NCI-H2081 treated with DMSO at 0.1 percent for 48 hours (cell line): Measurements from ENCODE around the gene FAM118A.
"Not testable (repeated sequence)": the region's sequence is repeated elsewhere in the genome, so short reads cannot be mapped to it uniquely, and the experiment has no call there.

Source experiments
- DNase-seq: peaks from one replicate; lab custom pipeline; 2025; lab: John Stamatoyannopoulos, UW

Gene FAM118A

GRCh38 chr22:45310331-45310976 lies 720 bp downstream of the FAM118A start:
- DNase-seq: no peak

DNA sequence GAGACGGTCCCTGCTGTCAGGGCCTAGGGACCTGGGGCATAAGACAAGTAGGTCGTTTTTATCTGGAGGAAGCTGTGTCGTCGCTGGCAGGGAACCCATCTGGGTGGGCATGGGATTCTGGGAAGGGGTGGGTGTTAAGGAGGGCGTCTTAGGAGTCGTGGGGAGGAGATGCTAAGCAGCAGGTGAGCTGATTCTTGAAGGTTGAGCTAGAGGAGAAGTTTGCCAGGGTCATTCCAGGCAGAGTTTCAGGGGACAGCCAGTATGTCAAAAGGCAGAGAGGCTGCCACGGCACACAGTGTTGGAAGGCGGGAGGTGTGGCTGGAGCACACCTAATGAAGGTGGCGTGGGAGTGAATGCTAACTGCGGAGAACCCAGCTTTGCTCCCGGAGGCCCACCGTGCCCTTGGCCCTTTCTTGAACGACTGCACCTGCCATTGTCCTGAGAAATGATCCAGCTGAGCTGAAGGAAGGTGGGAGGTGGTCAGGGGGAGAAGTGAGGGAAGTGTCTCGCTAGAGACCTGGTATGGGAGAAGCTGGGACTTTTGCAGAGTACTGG lies 1.3 kb downstream of the FAM118A start:
- no peak for DNase-seq

GRCh38 chr22:45312415-45312814 lies 2.7 kb downstream of the FAM118A start:
- DNase-seq: no peak

- DNase-seq: no peak
These were observed 3.1 kb downstream of the FAM118A start for GRCh38 chr22:45312856-45313255.

GRCh38 chr22:45314054-45314721 lies 4.5 kb downstream of the FAM118A start:
- no peak for DNase-seq

GRCh38 chr22:45314786-45315185 lies 5.1 kb downstream of the FAM118A start:
- DNase-seq: no peak

- DNase-seq: no peak
These were observed 7.2 kb downstream of the FAM118A start for GRCh38 chr22:45316796-45317526.

- no peak for DNase-seq
These were observed 7.9 kb downstream of the FAM118A start for GRCh38 chr22:45317551-45318167.

- no peak for DNase-seq
These were observed 8.4 kb downstream of the FAM118A start for GRCh38 chr22:45318168-45318557.

DNA sequence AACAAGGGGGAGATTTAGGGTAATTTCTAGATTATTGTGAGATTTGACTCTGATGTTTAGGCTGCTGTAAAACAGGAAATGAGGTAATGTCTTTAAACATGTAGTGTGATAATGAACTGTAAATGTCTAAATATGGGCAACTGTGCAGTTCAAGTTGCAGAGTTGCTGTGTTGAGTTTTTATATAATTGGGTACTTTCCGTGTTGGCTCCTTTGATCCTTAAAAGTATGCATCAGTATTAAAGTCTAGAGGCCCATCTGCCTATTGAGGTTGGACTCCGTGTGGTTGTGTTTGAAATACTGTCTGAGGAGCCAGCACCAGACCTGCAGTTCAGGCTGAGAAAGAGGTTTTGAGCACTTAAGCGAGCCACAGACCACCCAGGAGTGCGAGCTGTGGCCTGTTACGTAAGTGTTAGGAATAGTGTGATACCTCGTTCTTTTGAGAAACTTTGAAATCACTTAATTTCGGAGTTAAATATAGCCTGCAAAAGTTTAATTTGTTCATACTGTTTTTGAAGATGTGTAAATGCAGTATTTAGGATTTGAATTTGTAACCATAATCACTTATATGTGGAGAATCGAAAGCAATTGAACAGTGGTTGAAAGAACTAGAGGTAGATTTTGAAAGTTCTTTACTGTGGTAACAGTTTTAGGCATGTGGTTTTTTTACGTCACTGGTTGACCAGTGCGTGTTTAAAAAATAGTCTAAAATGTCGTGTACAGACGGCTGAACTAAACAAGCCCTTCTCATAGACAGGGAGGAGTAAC lies 9.0 kb downstream of the FAM118A start:
- DNase-seq: no peak

DNA sequence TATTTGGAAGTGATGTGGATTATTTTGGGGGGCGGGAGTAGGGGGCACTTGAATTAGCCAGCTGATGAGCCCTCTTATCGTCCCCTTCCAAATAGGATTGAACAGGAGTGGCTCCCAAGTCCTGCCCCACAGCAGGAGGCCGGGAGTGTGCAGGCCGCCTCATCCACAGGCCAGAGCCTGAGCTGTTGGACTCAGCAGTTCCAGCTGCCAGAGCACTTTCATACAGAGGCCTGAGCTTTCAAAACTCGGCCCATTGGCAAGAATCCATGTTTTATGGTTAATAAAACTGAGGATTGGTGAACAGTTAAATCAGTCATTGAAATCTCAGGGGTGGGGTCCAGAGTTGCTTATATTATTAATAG lies 9.6 kb downstream of the FAM118A start:
- DNase-seq: no peak

GRCh38 chr22:45320357-45320976 lies 10.7 kb downstream of the FAM118A start:
- no peak for DNase-seq

- no peak for DNase-seq
These were observed 12.1 kb downstream of the FAM118A start for GRCh38 chr22:45321827-45322226.

DNA sequence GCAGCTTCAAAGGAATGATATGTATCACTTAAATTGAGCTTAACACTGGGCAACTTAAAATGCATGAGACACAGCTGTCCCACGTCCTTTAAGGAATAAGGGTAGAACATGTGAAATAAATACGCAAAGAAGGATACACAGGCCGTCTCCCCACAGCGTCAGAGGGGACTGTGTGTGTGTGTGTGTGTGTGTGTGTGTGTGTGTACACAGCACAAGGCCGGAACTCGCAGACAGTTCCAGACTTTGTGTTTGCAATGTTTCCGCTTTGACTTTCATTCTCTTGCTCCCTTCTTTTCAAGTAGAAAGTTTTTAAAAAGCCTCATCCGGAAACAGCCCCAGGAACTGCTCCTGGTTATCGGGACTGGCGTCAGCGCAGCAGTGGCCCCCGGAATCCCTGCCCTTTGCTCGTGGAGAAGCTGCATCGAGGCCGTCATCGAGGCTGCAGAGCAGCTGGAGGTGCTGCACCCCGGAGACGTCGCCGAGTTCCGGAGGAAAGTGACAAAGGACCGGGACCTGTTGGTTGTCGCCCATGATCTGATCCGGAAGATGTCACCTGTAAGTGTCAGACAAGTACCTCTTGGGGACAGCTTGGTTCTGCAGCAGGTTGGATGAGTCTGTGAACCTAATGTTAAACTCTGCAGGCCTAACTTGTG lies 13.3 kb downstream of the FAM118A start:
- DNase-seq: no peak

DNA sequence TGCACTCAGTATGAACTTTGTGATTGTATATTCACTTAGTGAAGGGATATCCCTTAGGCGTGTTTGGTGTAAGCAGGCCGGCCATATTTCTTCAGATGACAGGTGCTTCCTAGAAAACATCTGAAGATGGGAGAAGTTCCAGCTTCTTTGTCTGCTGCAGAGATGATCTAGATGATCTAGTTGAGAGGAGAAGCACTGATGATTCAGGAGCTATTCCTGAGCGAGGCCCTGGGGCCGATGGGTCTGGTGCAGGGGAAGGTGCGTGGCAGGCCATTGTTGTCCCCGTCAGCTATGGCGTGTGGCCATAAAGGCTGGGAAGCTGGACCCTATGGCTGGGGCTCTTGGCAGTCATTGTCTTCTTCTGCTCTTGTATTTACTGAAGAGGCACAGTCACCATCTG lies 14.0 kb downstream of the FAM118A start:
- no peak for DNase-seq

DNA sequence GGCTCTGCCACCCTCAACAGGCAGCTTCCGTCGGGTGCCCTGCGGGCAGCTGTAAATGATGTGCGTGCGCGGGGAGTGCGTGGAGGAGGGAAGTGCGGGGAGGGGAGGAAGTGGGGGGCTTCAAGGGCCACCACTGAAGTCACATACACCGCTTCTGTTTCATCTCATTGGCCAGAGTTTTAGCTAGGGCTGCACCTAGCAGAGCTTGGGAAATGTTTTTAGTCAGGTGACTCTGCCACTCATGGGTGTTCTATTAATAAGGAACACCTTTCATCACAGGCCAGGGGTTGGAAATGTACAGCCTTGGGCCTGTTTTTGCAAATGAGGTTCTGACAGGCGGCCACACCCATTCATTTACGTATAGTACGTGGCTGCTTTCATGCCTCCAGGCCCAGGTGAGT lies 14.6 kb downstream of the FAM118A start:
- DNase-seq: no peak

GRCh38 chr22:45328261-45328660 lies 18.5 kb downstream of the FAM118A start:
- DNase-seq: not testable (repeated sequence)

DNA sequence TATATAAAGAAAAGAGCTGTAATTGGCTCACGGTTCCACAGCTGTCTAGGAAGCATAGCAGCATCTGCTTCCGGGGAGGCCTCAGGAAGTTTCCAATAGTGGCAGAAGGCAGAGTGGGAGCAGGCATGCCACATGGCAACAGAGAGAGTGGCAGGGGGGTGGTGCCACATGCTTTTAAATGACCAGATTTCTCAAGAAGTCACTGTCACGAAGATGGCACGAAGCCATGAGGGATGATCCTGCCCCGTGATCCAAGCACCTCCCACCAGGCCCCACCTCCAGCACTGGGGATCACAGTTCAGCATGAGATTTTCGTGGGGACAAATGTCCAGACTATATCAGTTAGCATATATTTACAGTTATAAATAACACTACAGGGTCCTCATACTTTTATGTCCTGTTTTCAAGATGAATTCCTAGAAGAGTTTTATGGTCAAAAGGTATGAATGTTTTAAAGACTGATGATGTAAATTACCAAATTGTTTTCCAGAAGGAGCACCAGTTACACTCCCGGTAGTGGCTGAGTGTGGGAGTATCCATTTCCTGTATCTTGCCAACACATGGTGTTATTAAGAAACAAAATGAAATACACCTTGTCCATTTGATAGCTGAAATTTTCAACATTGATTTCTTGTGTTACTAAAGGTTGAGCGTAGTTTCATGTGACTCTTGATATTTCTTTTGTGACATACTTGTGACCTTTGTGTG lies 19.2 kb downstream of the FAM118A start:
- DNase-seq: no peak

- no peak for DNase-seq
These were observed 19.8 kb downstream of the FAM118A start for GRCh38 chr22:45329530-45329936.

- no peak for DNase-seq
These were observed 20.8 kb downstream of the FAM118A start for GRCh38 chr22:45330548-45330947.
